Measurements from ENCODE around the gene FRK.

FRK gene

GRCh38 chr6:116088946-116089345, 28.3 kb upstream of the FRK start:
- H3K4me3 ChIP-seq (replicated peaks; ENCODE audit: low read depth, low read length), result no peak overlapping the region
- no peak for TF ChIP-seq CTCF (IDR thresholded peaks at IDR 0.05; ENCODE audit: low read length, missing control alignments)
- DNase-seq (ENCODE audit: low read depth), result no peak

- TF ChIP-seq CTCF (IDR thresholded peaks at IDR 0.05; ENCODE audit: low read length, missing control alignments), result no peak
- no peak overlapping the region for H3K4me3 ChIP-seq (replicated peaks; ENCODE audit: low read depth, low read length)
- peak; percentile 29 for DNase-seq (ENCODE audit: low read depth)
Observed at GRCh38 chr6:116087437-116088027, 26.8 kb upstream of the FRK start.

GRCh38 chr6:116084284-116084683, 23.6 kb upstream of the FRK start:
- TF ChIP-seq CTCF (IDR thresholded peaks at IDR 0.05; ENCODE audit: low read length, missing control alignments), result no peak
- DNase-seq (ENCODE audit: low read depth), result no peak
- H3K4me3 ChIP-seq (replicated peaks; ENCODE audit: low read depth, low read length), result no peak overlapping the region

GRCh38 chr6:116083052-116083451, 22.4 kb upstream of the FRK start:
- H3K4me3 ChIP-seq (replicated peaks; ENCODE audit: low read depth, low read length), result no peak overlapping the region
- DNase-seq (ENCODE audit: low read depth), result no peak
- TF ChIP-seq CTCF (IDR thresholded peaks at IDR 0.05; ENCODE audit: low read length, missing control alignments), result no peak

GRCh38 chr6:116078945-116079344, 18.3 kb upstream of the FRK start:
- H3K4me3 ChIP-seq (replicated peaks; ENCODE audit: low read depth, low read length), result no peak overlapping the region
- DNase-seq (ENCODE audit: low read depth), result no peak
- TF ChIP-seq CTCF (IDR thresholded peaks at IDR 0.05; ENCODE audit: low read length, missing control alignments), result no peak

- peak; percentile 1 for TF ChIP-seq CTCF (IDR thresholded peaks at IDR 0.05; ENCODE audit: low read length, missing control alignments)
- no peak for DNase-seq (ENCODE audit: low read depth)
- no peak overlapping the region for H3K4me3 ChIP-seq (replicated peaks; ENCODE audit: low read depth, low read length)
Observed at GRCh38 chr6:116078522-116078921, 17.8 kb upstream of the FRK start.

- DNase-seq (ENCODE audit: low read depth), result no peak
- TF ChIP-seq CTCF (IDR thresholded peaks at IDR 0.05; ENCODE audit: low read length, missing control alignments), result no peak
Observed at GRCh38 chr6:116074732-116075390, 14.2 kb upstream of the FRK start.

More at GRCh38 chr6:116074732-116075390, 14.2 kb upstream of the FRK start:
- no peak overlapping the region for H3K4me3 ChIP-seq (replicated peaks; ENCODE audit: low read depth, low read length)

All from fibroblast of pulmonary artery (primary cell).